ENCODE data around the gene INPP5D. TPM values are rescaled to one million over a fixed set of nuclear protein-coding genes. Genes with fewer than 3 reads are reported as not detected.

The INPP5D gene
- total and polyA plus RNA-seq, 2 of the 13 experiments (the other 11 are each of a cell fraction or from before 2014, with no cell fraction given) = 16.7 to 18.0 TPM

- TF ChIP-seq ZNF142 (CRISPR knock-in tag; IDR thresholded peaks at IDR 0.05) (no peak), TGIF2 (CRISPR knock-in tag; IDR thresholded peaks at IDR 0.05) (no peak; the same call in none of the 2 replicates), ZNF430 (CRISPR knock-in tag; IDR thresholded peaks at IDR 0.05) (peak; percentile 43; the same call in 1 of the 2 replicates), DZIP1 (CRISPR knock-in tag; IDR thresholded peaks at IDR 0.05) (no peak), IKZF5 (CRISPR knock-in tag; IDR thresholded peaks at IDR 0.05) (peak; percentile 13; the same call in 1 of the 2 replicates), NFKB2 (CRISPR knock-in tag; IDR thresholded peaks at IDR 0.05; ENCODE audit: borderline replicate concordance) (0 out of 2 replicates have a peak, but pooled peaks have one; percentile 24), TCF7 (IDR thresholded peaks at IDR 0.05; ENCODE audit: low read depth) (no peak), SYNCRIP (IDR thresholded peaks at IDR 0.05; ENCODE audit: insufficient read depth, low read depth, low read length) (no peak), ZNF484 (CRISPR knock-in tag; IDR thresholded peaks at IDR 0.05; ENCODE audit: borderline replicate concordance, low read depth) (no peak), ZFP36L1 (CRISPR knock-in tag; IDR thresholded peaks at IDR 0.05) (no peak), NR0B2 (CRISPR knock-in tag; IDR thresholded peaks at IDR 0.05) (no peak), AGO2 (optimal IDR thresholded peaks at IDR 0.05; ENCODE audit: low read depth, low read length) (no peak), ZBTB42 (CRISPR knock-in tag; IDR thresholded peaks at IDR 0.05) (no peak), ZNF331 (CRISPR knock-in tag; IDR thresholded peaks at IDR 0.05) (no peak), ZNF577 (CRISPR knock-in tag; IDR thresholded peaks at IDR 0.05; ENCODE audit: borderline replicate concordance, low read depth) (no peak), RFXANK (CRISPR knock-in tag; IDR thresholded peaks at IDR 0.05) (no peak), RBFOX2 (IDR thresholded peaks at IDR 0.05; ENCODE audit: low read depth, low read length) (no peak), IKZF4 (CRISPR knock-in tag; IDR thresholded peaks at IDR 0.05; ENCODE audit: borderline replicate concordance, low read depth, not compliant biosample characterization) (no peak), ZC3H13 (CRISPR knock-in tag; IDR thresholded peaks at IDR 0.05) (no peak)
These were observed 398 bp downstream of the INPP5D start (continued) for GRCh38 chr2:233060501-233060979.
